Stimulated activated CD4-positive, alpha-beta T cell treated with anti-CD3 and anti-CD28 coated beads, Interleukin-12 subunit alpha, Interleukin-12 subunit beta, amount 100 ng/mL, for 24 hours (primary cell): ENCODE measurements around the gene CD47.

Experiments
- DNase-seq, 2 experiments: peaks; one replicate each; pipeline ENCODE4 v3.0.0-alpha.2; 2020; ENCODE audit warnings: low read depth in 2 of 2

Gene CD47

DNA sequence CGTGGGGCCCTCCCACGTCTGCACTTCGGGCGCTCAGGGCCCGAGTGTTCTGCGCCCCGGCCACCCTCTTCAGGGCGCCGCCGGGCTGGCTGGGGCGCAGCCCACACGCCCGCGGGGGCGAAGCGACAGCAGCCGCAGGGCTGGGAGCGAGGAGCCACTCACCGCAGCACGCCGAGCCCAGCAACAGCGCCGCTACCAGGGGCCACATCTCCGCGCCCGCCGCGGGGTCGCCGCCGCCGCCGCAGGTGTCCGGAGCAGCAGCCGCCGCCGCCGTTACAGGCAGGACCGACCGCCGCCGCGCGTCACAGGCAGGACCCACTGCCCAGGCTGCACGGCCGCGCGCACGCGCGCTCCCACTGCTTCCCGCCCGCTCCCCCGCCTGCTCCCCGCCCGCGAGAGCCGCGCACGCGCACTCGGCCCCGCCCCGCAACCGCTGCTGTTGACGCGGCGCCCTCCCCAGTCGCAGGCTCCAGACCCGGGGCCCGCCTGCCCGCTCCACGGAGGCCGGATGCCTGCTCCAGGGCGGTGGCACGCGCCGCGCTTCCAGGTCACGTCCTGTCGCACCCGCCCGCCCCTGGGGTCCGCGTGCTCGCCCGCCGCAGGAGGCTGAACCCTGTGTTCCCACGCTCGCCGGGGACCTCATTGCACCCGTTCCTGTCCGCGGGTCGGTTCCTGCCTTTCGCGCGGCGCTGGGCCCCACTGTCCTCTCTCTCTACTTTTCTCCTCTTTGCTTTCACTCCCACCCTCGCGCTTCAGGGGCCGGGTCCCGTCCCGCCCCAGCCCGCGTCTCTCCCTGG is at the start of gene CD47:
Gene CD47 (minus strand): TSS at position 331 of the 797 bp plus-strand sequence. CDS start 123 bp downstream, at position 208.
- peak; percentile 91 to 92 for DNase-seq

GRCh38 chr3:108137460-108137814 is 46.6 kb upstream of the CD47 start:
- DNase-seq: no peak

GRCh38 chr3:108136561-108137459 is 46.0 kb upstream of the CD47 start:
- DNase-seq: no peak

DNA sequence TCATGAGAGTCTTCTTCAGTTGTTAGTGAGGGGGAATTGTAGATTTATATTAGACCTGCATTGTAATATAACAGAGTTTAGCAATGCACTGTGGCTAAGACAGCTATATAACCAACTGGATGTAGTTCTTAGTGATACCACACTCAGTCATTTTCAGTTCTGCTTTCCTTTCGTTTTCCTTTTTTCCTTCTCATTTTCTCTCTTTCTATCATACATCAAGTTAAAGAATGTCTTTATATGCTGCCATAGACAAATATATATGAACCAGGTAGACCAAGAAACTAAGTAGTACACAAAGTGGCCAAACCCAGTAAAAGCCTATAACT is 43.7 kb upstream of the CD47 start:
- no peak for DNase-seq

- DNase-seq: no peak
Observed at GRCh38 chr3:108133858-108134554, 43.2 kb upstream of the CD47 start.

GRCh38 chr3:108133048-108133369 is 42.2 kb upstream of the CD47 start:
- DNase-seq: no peak

DNA sequence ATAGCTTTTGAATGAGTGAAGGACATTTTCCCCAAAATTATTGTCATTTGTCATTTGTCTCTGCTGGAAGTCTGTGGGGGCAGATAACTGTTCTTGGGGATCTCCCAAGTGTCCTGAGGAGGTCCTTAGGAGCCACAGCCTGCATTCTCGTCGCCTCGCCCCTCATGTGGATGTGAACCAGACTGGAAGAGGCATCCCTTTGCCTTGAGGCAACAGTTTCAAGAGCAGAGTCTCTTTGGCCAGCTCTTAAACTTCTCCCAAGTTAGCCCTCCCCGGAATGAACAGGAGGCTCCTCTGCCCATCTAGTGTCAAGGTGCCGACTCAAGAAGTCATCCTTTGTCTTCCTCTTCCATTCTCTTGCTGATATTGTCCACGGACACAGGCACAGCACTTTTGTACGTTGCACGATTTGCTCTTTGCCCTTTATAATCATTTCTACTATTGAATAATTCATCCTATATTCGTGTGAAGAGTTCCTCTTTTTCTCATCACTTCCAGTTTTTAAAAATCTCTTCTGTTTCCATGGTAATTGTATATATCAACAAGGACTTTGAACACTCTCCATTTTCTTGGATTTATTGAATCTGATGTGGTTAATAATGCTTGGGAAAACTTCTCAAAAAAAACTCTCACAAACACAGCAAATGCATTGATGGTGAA is 40.8 kb upstream of the CD47 start:
- DNase-seq: no peak

GRCh38 chr3:108130701-108131474 is 40.1 kb upstream of the CD47 start:
- no peak for DNase-seq

GRCh38 chr3:108130236-108130635 is 39.4 kb upstream of the CD47 start:
- no peak for DNase-seq

GRCh38 chr3:108127301-108127988 is 36.6 kb upstream of the CD47 start:
- DNase-seq: peak in 1 of 2 experiments; percentile 35

GRCh38 chr3:108126348-108126747 is 35.5 kb upstream of the CD47 start:
- no peak for DNase-seq

DNA sequence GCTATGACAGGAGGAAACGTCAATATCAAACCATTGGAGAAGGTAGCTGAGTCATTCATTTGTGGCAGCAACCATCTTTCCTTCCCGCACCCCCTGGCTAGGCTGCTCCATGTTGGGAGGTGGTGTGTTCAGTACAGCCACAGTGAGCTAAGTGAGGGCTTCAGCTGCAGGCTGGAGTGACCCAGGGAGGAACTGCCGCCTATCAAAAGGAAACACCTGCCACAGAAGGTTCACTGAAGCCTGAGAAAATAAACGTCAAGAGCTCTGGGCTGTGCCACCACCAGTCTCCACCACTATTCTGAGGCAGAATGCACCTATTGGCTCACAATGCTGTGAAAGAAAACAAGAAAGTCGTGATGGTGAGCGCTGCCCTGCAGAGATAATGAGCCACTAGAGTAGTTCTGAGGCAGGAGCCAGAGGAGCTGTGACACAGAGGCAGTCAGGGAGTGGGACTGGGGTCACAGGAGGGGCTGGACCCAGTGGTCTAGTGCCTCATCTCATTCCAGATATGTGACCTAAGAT is 34.8 kb upstream of the CD47 start:
- DNase-seq: peak; percentile 21 to 29

- DNase-seq: no peak
Observed at GRCh38 chr3:108125153-108125543, 34.3 kb upstream of the CD47 start.

- DNase-seq: peak; percentile 49 to 62
Observed at GRCh38 chr3:108124337-108125152, 33.7 kb upstream of the CD47 start.

DNA sequence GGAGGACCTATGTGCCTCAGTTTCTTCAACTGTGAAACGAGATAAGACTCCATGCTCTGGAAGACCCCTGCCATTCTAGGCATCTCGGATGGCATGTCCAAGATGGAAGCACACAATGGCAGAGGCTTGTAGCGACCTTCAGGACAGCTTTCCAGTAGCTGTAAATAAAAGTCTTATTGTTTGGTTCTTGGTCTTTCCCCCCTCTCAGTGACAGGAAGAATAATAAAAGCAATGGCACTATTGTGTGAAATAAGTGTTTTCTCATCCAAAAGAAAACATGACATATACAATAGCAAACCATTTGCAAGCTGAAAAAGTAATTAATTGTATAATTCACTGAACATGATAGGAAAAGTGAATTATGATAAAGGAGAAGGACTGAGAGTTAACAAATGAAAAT is 32.5 kb upstream of the CD47 start:
- no peak for DNase-seq

DNA sequence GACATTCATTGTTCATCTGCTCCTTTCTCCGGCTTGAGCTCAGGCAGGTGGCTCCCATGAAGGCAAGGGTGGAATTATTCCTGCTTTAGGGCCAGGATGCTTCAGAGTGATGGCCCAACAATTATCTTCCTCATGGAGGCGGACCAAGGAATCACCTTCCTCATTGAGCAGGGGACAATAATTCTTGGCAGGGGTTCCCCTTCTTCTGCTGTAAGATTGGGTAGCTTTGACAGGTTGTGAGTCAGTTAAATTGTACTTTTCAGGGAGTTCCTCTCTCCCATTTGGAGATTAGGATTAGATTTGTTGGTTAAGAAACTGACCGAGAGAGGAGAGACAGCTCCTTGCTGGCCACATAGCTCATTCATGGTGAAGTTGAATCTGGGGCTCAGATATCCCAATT is 31.4 kb upstream of the CD47 start:
- DNase-seq: no peak

GRCh38 chr3:108119398-108120104 is 28.7 kb upstream of the CD47 start:
- DNase-seq: no peak

DNA sequence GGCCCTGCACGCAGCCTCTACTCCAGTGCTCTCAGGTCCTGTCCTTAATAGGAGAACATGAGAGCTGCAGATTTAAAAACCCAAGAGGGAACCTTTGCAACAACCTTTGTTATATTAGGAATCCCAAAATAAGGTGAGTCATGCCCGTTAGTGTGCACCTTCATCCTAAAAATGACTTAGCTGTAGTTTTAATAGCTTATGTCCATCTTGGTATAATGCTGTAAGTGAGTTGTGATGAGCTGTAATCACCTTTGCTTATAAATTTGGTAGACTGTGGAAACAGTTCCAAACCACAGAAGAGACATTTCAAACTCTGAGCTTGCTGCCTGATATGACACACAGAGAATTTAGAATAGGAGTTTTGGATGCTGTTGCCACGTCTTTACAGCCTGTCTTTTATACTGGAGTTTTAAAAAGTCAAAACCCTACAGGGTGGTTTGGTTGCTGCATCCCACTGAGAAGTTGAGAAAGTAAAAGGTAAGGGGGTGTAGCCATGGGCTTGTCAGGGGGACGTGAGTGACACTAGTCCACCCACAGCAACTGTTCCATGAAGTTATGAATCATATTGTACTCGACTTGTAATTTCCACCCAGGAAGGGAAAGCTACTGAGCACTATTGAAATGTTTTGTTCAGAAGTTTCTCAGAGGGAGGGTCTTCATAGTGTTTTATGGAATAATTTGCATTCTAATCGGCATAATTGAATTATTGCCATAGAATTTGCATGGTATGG is 27.4 kb upstream of the CD47 start:
- no peak for DNase-seq
